Gastroesophageal sphincter (tissue), 4 donors: ENCODE data around the gene RNASEH2B. TPM values are rescaled to one million over a fixed set of nuclear protein-coding genes. Genes with fewer than 3 reads are reported as not detected.

Experiments used
- ATAC-seq: fragments of 150-250 bp; one replicate; pipeline ENCODE4 v1.9.1; 2016; ENCODE audit warnings: mild to moderate bottlenecking, moderate library complexity
- H3K27ac ChIP-seq, 4 donors: fragments of 200-600 bp; sonication (generic) in 3 of 4; 1 replicate in 3 of 4; 2 replicates in 1 of 4; pipeline ENCODE4 v1.5.1; 2016 to 2019
- H3K27me3 ChIP-seq: fragments of 200-600 bp; sonication (generic); one replicate; pipeline ENCODE4 v1.5.1; 2019
- H3K36me3 ChIP-seq, 2 donors: fragments of 200-600 bp; sonication (generic); one replicate each; pipeline ENCODE4 v1.5.1; 2019; ENCODE audit warnings: control low read depth in 1 of 2
- H3K4me1 ChIP-seq, 3 donors: fragments of 200-600 bp; sonication (generic); 1 replicate in 2 of 3; 2 replicates in 1 of 3; pipeline ENCODE4 v1.5.1; 2016 to 2019; ENCODE audit warnings: control low read depth in 2 of 3
- H3K4me3 ChIP-seq, 2 donors: fragments of 200-600 bp; sonication (generic); one replicate each; pipeline ENCODE4 v1.5.1; 2019; ENCODE audit warnings: mild to moderate bottlenecking in 1 of 2, moderate library complexity in 1 of 2
- H3K9me3 ChIP-seq, 3 donors: fragments of 200-600 bp; sonication (generic); one replicate each; pipeline ENCODE4 v1.5.1; 2017 to 2019; ENCODE audit warnings: control low read depth in 2 of 3
- EP300 ChIP-seq: sonication (generic); formaldehyde crosslinking; IDR thresholded peaks from one replicate; pipeline ENCODE4 v1.6.1; 2017; ENCODE audit warnings: antibody characterized with exemption, mild to moderate bottlenecking
- POLR2A ChIP-seq, 2 donors: fragments of 450-650 bp; IDR thresholded peaks; one replicate each; pipeline ENCODE4 v1.6.1; 2017; ENCODE audit warnings: antibody characterized with exemption in 2 of 2, mild to moderate bottlenecking in 2 of 2, moderate library complexity in 1 of 2
- POLR2AphosphoS5 ChIP-seq: sonication (generic); formaldehyde crosslinking; IDR thresholded peaks from one replicate; pipeline ENCODE4 v1.6.1; 2017; ENCODE audit warnings: antibody characterized with exemption
- WGBS, 2 donors: methylation state at CpG; one replicate each; pipeline ENCODE4 v1.1.5; 2018; ENCODE audit warnings: low coverage in 1 of 2; 5-methylcytosine and 5-hydroxymethylcytosine counted together
- total RNA-seq, 4 donors: library from RNA; depleted of rRNA; stranded (reverse); fragments of >200 nt; gene quantifications; one replicate each; pipeline ENCODE4 v1.1.0, GENCODE V29; 2016
- TF ChIP-seq, protein P1 (sequence below), 4 experiments: fragments of 200-600 bp in 2 of 4; fragments of 450-650 bp in 2 of 4; sonication (generic) in 1 of 4; IDR thresholded peaks; one replicate each; pipeline ENCODE4 v1.5.1; 2017 to 2019; ENCODE audit warnings: antibody characterized with exemption in 4 of 4, mild to moderate bottlenecking in 2 of 4, moderate library complexity in 2 of 4

Gene RNASEH2B
- total RNA-seq, 4 donors from 2014 or later: 31.6 to 76.5 (median 51.6) TPM

DNA sequence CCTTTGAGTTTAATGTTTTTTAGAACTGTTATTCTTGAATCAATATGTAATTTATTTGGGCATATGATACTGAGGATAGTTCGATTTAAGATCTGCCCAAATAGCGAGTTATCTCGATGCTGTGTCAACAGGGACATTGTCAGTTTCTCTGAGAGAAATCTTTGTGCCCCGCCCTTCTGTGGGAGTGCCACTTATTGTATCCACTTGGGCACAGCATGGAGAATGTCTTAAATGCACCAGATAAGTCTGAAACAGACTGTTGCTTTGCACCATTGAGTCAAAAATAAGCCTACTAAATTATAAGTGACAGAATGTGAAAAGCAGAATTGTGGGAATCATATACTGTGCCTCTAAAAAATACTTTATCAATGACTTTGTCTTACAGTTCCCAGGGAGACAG, 45.6 kb downstream of the RNASEH2B start:
- H3K27me3 ChIP-seq: no peaks in the 10 kb centered on the region
- peaks cover 0 to 7% of the 10 kb centered on the region in 2 donors for H3K36me3 ChIP-seq
- peaks cover 0 to 10% (median 3%) of the 10 kb centered on the region in 3 donors for H3K4me1 ChIP-seq
- ATAC-seq: no peak
- no peaks in the 10 kb centered on the region for H3K9me3 ChIP-seq
- no peak overlapping the region for H3K4me3 ChIP-seq
- WGBS, 2 donors: 86 to 95% methylated on average over 4 of the region's 4 CpGs
- TF ChIP-seq, protein P1, sequence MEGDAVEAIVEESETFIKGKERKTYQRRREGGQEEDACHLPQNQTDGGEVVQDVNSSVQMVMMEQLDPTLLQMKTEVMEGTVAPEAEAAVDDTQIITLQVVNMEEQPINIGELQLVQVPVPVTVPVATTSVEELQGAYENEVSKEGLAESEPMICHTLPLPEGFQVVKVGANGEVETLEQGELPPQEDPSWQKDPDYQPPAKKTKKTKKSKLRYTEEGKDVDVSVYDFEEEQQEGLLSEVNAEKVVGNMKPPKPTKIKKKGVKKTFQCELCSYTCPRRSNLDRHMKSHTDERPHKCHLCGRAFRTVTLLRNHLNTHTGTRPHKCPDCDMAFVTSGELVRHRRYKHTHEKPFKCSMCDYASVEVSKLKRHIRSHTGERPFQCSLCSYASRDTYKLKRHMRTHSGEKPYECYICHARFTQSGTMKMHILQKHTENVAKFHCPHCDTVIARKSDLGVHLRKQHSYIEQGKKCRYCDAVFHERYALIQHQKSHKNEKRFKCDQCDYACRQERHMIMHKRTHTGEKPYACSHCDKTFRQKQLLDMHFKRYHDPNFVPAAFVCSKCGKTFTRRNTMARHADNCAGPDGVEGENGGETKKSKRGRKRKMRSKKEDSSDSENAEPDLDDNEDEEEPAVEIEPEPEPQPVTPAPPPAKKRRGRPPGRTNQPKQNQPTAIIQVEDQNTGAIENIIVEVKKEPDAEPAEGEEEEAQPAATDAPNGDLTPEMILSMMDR (IDR thresholded peaks at IDR 0.05): no peak
- no peak for TF ChIP-seq POLR2A (IDR thresholded peaks at IDR 0.05)
- no peak overlapping the region for H3K27ac ChIP-seq

DNA sequence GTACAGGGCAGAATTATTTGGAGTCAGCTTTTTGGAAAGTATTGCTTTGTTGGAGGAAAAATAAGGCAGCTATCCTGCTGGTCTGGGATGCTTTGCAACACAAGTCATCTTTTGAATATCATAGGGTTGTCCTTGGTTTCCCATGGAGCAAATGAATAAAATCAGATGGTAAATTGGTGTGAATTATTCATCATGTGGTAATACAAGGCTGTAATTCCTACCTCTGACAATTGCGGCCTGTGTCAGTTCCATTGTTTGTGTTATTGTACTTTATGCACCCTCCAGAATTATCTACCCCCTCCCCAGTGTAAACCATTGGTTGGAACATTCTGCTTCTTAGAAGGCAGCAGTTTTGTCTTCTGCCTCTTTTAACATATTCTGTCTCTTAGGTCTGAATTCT, 46.2 kb downstream of the RNASEH2B start:
- 100% methylated on average over 1 of the region's 1 CpG; no CpG with 5 or more reads in 1 of the 2 donors for WGBS, 2 donors
- TF ChIP-seq POLR2AphosphoS5: no peak
- TF ChIP-seq, protein P1 (IDR thresholded peaks at IDR 0.05): no peak
- no peak for TF ChIP-seq EP300
- no peak for TF ChIP-seq POLR2A (IDR thresholded peaks at IDR 0.05)
- H3K9me3 ChIP-seq: no peaks in the 10 kb centered on the region
- no peak for ATAC-seq
- peaks cover 0 to 10% of the 10 kb centered on the region in 2 donors for H3K36me3 ChIP-seq
- H3K27me3 ChIP-seq: no peaks in the 10 kb centered on the region
- H3K4me1 ChIP-seq: peaks cover 0 to 6% (median 1%) of the 10 kb centered on the region in 3 donors
- no peak overlapping the region for H3K4me3 ChIP-seq
- H3K27ac ChIP-seq: no peak overlapping the region

DNA sequence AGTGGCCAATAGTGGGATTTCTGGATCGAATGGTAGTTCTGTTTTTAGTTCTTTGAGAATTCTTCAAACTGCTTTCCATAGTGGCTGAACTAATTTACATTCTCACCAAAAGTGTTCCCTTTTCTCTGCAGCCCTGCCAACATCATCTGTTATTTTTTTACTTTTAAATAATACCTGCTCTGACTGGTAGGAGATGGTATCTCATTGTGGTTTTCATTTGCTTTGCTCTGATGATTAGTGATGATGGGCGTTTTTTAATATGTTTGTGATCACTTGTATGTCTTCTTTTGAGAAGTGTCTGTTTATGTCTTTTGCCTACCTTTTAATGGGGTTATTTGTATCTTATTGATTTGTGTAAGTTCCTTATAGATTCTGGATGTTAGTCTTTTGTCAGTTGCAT, 48.0 kb downstream of the RNASEH2B start:
- no peak overlapping the region for H3K4me3 ChIP-seq
- 86 to 100% methylated on average over 2 of the region's 2 CpGs for WGBS, 2 donors
- no peak overlapping the region for H3K27ac ChIP-seq
- H3K27me3 ChIP-seq: no peaks in the 10 kb centered on the region
- H3K4me1 ChIP-seq: no peaks in the 10 kb centered on the region
- no peak for ATAC-seq
- no peak for TF ChIP-seq EP300
- no peak for TF ChIP-seq POLR2A (IDR thresholded peaks at IDR 0.05)
- TF ChIP-seq POLR2AphosphoS5: no peak
- TF ChIP-seq, protein P1 (IDR thresholded peaks at IDR 0.05): no peak
- H3K9me3 ChIP-seq: no peaks in the 10 kb centered on the region
- peaks cover 0 to 21% of the 10 kb centered on the region in 2 donors for H3K36me3 ChIP-seq

DNA sequence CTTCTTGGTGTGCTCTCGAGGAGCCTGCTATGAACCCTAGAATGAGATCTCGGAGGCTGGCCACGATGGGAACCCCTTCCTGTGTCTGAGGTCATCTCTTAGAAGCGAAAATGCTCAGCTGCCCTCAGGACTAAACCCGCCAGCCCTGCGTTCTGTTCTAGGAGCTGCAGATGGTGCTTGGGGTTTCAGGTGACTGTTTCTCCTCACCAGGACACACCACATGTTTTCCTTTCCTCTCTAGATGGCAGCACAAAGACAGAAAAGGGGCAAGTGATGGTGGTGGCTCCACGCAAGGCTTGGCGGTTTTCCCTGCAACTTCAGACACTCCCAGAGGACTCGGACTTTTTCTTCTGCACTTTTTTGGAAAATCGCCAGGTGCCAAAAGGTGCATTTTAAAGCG, 60.1 kb downstream of the RNASEH2B start:
- peaks cover 0 to 27% of the 10 kb centered on the region in 2 donors for H3K36me3 ChIP-seq
- H3K27me3 ChIP-seq: no peaks in the 10 kb centered on the region
- no peaks in the 10 kb centered on the region for H3K9me3 ChIP-seq
- no peaks in the 10 kb centered on the region for H3K4me1 ChIP-seq
- TF ChIP-seq, protein P1 (IDR thresholded peaks at IDR 0.05): no peak
- no peak for TF ChIP-seq EP300
- TF ChIP-seq POLR2AphosphoS5: no peak
- TF ChIP-seq POLR2A (IDR thresholded peaks at IDR 0.05): no peak
- no peak overlapping the region for H3K27ac ChIP-seq
- ATAC-seq: no peak
- 53 to 67% methylated on average over 3 to 8 of the region's 11 CpGs for WGBS, 2 donors
- H3K4me3 ChIP-seq: no peak overlapping the region

DNA sequence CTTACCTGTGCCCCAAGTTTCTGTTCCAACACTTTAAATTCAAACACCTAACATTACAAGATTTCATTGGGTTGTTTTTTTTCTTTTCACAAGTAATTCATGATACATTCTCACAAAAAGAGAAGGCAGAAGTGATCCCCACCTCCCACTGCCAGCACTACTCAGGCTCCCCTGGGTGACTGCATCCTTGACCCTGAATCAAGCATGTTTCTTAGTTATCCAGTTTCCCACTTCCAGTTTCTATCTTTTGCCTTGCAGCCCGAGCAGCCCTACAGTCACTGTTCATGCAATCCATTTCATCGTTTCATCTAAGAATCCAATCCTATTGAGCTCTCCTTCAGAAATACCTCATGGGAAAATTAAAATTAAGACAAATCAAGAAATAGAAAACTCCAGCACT, 61.4 kb downstream of the RNASEH2B start:
- Histone ChIP-seq H3K27ac (no peak overlapping the region), H3K9me3 (no peaks in the 10 kb centered on the region), H3K27me3 (no peaks in the 10 kb centered on the region), H3K4me1 (no peaks in the 10 kb centered on the region), H3K36me3 (peaks cover 0 to 30% of the 10 kb centered on the region in 2 donors), H3K4me3 (no peak overlapping the region)
- ATAC-seq: no peak
- TF ChIP-seq POLR2AphosphoS5: no peak
- TF ChIP-seq POLR2A (IDR thresholded peaks at IDR 0.05): no peak
- no peak for TF ChIP-seq EP300
- TF ChIP-seq, protein P1 (IDR thresholded peaks at IDR 0.05): no peak
- 69 to 72% methylated on average over 2 of the region's 2 CpGs for WGBS, 2 donors
